ENCODE results near the gene SPATA6.

SPATA6 gene

DNA sequence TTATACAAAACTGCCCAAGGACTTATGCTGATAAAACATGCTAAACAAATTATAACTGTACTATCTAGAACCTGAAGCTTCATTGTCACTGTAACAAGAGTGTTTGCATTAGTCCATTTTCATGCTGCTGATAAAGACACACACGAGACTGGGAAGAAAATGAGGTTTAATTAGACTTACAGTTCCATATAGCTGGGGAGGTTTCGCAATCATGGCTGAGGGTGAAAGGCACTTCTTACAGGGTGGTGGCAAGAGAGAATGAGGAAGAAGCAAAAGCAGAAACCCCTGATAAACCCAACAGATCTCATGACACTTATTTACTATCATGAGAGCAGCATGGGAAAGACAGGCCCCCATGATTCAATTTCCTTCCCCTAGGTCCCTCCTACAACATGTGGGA lies 100.4 kb downstream of the SPATA6 start:
- Histone ChIP-seq H3F3A (ENCODE audit: low read depth) (no peaks in the 10 kb centered on the region), H3K4me2 (ENCODE audit: low read depth, low read length, poor library complexity, severe bottlenecking) (no peak overlapping the region), H4K20me1 (ENCODE audit: insufficient read depth, low read length, poor library complexity, severe bottlenecking) (no peaks in the 10 kb centered on the region), H2AFZ (ENCODE audit: low read length) (no peak overlapping the region), H3K9me3 (ENCODE audit: insufficient read depth, low read depth, low read length) (no peaks in the 10 kb centered on the region), H3K27me3 (ENCODE audit: insufficient read depth, low read length, poor library complexity, severe bottlenecking) (no peaks in the 10 kb centered on the region), H3K4me3 (ENCODE audit: low read length, poor library complexity, severe bottlenecking) (no peak overlapping the region), H3K79me2 (ENCODE audit: insufficient read depth, low read length) (no peaks in the 10 kb centered on the region), H3K36me3 (ENCODE audit: insufficient read depth, low read length) (no peaks in the 10 kb centered on the region), H3K9ac (ENCODE audit: low read depth, low read length, poor library complexity, severe bottlenecking) (no peak overlapping the region), H3K9me2 (replicated peaks; ENCODE audit: low read depth, low read length) (no peaks in the 10 kb centered on the region), H3K4me1 (ENCODE audit: insufficient read depth, low read length, poor library complexity, severe bottlenecking) (no peaks in the 10 kb centered on the region)
- TF ChIP-seq, protein P1, sequence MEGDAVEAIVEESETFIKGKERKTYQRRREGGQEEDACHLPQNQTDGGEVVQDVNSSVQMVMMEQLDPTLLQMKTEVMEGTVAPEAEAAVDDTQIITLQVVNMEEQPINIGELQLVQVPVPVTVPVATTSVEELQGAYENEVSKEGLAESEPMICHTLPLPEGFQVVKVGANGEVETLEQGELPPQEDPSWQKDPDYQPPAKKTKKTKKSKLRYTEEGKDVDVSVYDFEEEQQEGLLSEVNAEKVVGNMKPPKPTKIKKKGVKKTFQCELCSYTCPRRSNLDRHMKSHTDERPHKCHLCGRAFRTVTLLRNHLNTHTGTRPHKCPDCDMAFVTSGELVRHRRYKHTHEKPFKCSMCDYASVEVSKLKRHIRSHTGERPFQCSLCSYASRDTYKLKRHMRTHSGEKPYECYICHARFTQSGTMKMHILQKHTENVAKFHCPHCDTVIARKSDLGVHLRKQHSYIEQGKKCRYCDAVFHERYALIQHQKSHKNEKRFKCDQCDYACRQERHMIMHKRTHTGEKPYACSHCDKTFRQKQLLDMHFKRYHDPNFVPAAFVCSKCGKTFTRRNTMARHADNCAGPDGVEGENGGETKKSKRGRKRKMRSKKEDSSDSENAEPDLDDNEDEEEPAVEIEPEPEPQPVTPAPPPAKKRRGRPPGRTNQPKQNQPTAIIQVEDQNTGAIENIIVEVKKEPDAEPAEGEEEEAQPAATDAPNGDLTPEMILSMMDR (conservative IDR thresholded peaks at IDR 0.05; ENCODE audit: low read length), result no peak
- TF ChIP-seq EZH2phosphoT487 (IDR thresholded peaks at IDR 0.05; ENCODE audit: borderline replicate concordance), result no peak

DNA sequence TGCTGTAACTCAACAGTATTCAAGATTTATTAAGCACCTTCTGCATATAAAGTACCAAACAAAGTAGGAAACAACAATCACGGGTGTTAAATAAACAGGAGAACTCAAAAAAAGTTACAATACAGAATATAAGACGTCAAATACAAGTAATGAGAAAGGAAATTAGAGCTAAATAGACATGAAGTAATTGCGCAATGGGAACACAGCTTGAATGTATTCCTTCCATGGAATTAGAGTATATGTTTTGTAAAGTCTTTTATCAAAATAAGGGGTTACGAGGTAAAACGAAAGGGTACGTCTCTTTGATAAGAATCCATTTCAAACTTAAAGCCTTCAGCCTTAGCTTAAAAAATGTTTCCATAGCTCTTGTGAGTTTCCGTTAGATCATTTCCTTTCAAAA lies 109.1 kb downstream of the SPATA6 start:
- H4K20me1 ChIP-seq (ENCODE audit: insufficient read depth, low read length, poor library complexity, severe bottlenecking), result no peaks in the 10 kb centered on the region
- H3K9ac ChIP-seq (ENCODE audit: low read depth, low read length, poor library complexity, severe bottlenecking), result no peak overlapping the region
- no peaks in the 10 kb centered on the region for H3K79me2 ChIP-seq (ENCODE audit: insufficient read depth, low read length)
- no peaks in the 10 kb centered on the region for H3K4me1 ChIP-seq (ENCODE audit: insufficient read depth, low read length, poor library complexity, severe bottlenecking)
- H3F3A ChIP-seq (ENCODE audit: low read depth), result no peaks in the 10 kb centered on the region
- H3K9me2 ChIP-seq (replicated peaks; ENCODE audit: low read depth, low read length), result 0 out of 2 replicates have a peak, but pooled peaks cover 4% of the 10 kb centered on the region
- TF ChIP-seq, protein P1 (conservative IDR thresholded peaks at IDR 0.05; ENCODE audit: low read length), result no peak
- no peak for TF ChIP-seq EZH2phosphoT487 (IDR thresholded peaks at IDR 0.05; ENCODE audit: borderline replicate concordance)
- H3K27me3 ChIP-seq (ENCODE audit: insufficient read depth, low read length, poor library complexity, severe bottlenecking), result no peaks in the 10 kb centered on the region
- H3K4me3 ChIP-seq (ENCODE audit: low read length, poor library complexity, severe bottlenecking), result no peak overlapping the region
- H3K9me3 ChIP-seq (ENCODE audit: insufficient read depth, low read depth, low read length), result no peaks in the 10 kb centered on the region
- H2AFZ ChIP-seq (ENCODE audit: low read length), result no peak overlapping the region
- no peaks in the 10 kb centered on the region for H3K36me3 ChIP-seq (ENCODE audit: insufficient read depth, low read length)
- no peak overlapping the region for H3K4me2 ChIP-seq (ENCODE audit: low read depth, low read length, poor library complexity, severe bottlenecking)

DNA sequence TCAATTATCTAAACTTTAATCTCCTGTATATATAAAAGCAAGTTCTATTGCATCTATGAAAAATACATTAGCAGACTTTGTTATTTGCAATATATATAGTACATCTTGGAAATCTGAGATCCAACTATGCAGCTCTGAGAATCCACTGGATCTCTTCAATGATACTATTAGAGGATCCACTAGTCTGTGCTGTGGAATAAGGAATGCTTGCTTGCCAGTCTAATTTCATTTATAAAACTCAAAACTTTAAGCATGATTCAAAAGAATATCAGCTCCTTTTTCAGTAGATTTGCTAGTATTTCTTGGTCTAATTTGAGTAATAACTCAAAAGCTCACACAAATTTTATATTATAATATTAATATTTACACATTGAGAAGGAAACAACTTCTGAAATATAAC lies 115.1 kb downstream of the SPATA6 start:
- Histone ChIP-seq H3K9me2 (replicated peaks; ENCODE audit: low read depth, low read length) (no peaks in the 10 kb centered on the region), H2AFZ (ENCODE audit: low read length) (no peak overlapping the region), H3K27me3 (ENCODE audit: insufficient read depth, low read length, poor library complexity, severe bottlenecking) (no peaks in the 10 kb centered on the region)

More for the DNA sequence above, 115.1 kb downstream of the SPATA6 start:
- no peak overlapping the region for H3K4me2 ChIP-seq (ENCODE audit: low read depth, low read length, poor library complexity, severe bottlenecking)
- H3K9ac ChIP-seq (ENCODE audit: low read depth, low read length, poor library complexity, severe bottlenecking), result no peak overlapping the region
- H3K4me3 ChIP-seq (ENCODE audit: low read length, poor library complexity, severe bottlenecking), result no peak overlapping the region
- H3K9me3 ChIP-seq (ENCODE audit: insufficient read depth, low read depth, low read length), result no peaks in the 10 kb centered on the region
- no peaks in the 10 kb centered on the region for H3F3A ChIP-seq (ENCODE audit: low read depth)
- no peaks in the 10 kb centered on the region for H4K20me1 ChIP-seq (ENCODE audit: insufficient read depth, low read length, poor library complexity, severe bottlenecking)
- H3K4me1 ChIP-seq (ENCODE audit: insufficient read depth, low read length, poor library complexity, severe bottlenecking), result no peaks in the 10 kb centered on the region
- no peaks in the 10 kb centered on the region for H3K36me3 ChIP-seq (ENCODE audit: insufficient read depth, low read length)
- H3K79me2 ChIP-seq (ENCODE audit: insufficient read depth, low read length), result no peaks in the 10 kb centered on the region
- TF ChIP-seq EZH2phosphoT487 (IDR thresholded peaks at IDR 0.05; ENCODE audit: borderline replicate concordance), result no peak
- TF ChIP-seq, protein P1 (conservative IDR thresholded peaks at IDR 0.05; ENCODE audit: low read length), result no peak
